GM12891 (cell line): ENCODE data around the gene NDUFV2.

Experiments
- PAX5 ChIP-seq: IDR thresholded peaks from 2 replicates; pipeline ENCODE4 v1.6.1; 2011; ENCODE audit warnings: low read length, moderate library complexity, mild to moderate bottlenecking; ENCODE audit not compliant: insufficient read depth, severe bottlenecking
- POLR2A ChIP-seq: IDR thresholded peaks from 2 replicates; pipeline ENCODE4 v1.6.1; 2011; ENCODE audit warnings: low read depth, low read length, control low read depth
- POLR2AphosphoS5 ChIP-seq: IDR thresholded peaks from 2 replicates; pipeline ENCODE4 v1.6.1; 2011; ENCODE audit warnings: low read depth, low read length, control low read depth
- POU2F2 ChIP-seq: IDR thresholded peaks from 2 replicates; pipeline ENCODE4 v1.6.1; 2011; ENCODE audit warnings: low read depth, mild to moderate bottlenecking, control low read depth, low read length, moderate library complexity
- SPI1 ChIP-seq: IDR thresholded peaks from 2 replicates; pipeline ENCODE4 v1.6.1; 2011; ENCODE audit warnings: low read depth, low read length, control low read depth
- TAF1 ChIP-seq: IDR thresholded peaks from 2 replicates; pipeline ENCODE4 v1.6.1; 2011; ENCODE audit warnings: low read depth, low read length, control low read depth

DNA sequence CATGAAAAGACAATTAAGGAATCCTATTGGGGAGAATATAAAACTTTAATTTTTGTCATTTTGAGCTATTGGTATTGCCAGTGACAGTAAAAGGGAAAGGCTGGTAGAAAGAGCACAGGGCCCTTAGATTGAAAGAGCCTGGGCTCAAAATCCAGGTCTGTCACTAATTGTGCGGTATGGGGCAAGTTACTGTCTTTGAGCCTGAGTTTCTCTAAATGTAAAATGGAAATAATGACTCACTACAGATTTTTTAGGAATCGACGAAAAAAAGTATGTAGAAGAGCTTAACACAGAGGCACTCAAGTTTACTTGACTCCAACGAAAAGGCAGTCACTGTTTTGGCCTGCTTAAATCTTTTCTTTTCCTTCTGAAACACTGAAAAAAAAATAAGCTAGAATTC is 7.0 kb downstream of the NDUFV2 start:
- TF ChIP-seq POLR2A (no peak), TAF1 (no peak), SPI1 (no peak), POLR2AphosphoS5 (no peak), PAX5 (no peak), POU2F2 (no peak)
